Muscle of back (tissue), 13 donors: ENCODE measurements around the gene PIGL. TPM values are rescaled to one million over a fixed set of nuclear protein-coding genes. Genes with fewer than 3 reads are reported as not detected.
A peak's percentile ranks its signal among the peaks of the same experiment; 100 is the strongest.
"Not testable (repeated sequence)": the region's sequence is repeated elsewhere in the genome, so short reads cannot be mapped to it uniquely, and the experiment has no call there.

ENCODE experiments used
- DNase-seq, 3 donors: peaks; one replicate each; pipeline versions ENCODE4 v3.0.0 to v3.0.0-alpha.2; 2013
- long read RNA-seq, 9 donors: transcript quantifications; one replicate each; lab custom pipeline, GENCODE V29; 2026
- polyA plus RNA-seq, 10 donors: library from polyadenylated mRNA; unstranded; fragments of 120-200 nt; gene quantifications; one replicate each; pipeline ENCODE4 v1.2.1, GENCODE V29; 2013; ENCODE audit not compliant: insufficient read length in 10 of 10

The PIGL gene
- polyA plus RNA-seq: 10 to 100 TPM; 11.4 to 28.1 (median 14.2) TPM
- long read RNA-seq, donor 1: 0 reads
- long read RNA-seq, donor 2, partial matches to known transcripts: 0 of 22 reads
- long read RNA-seq, donor 2, other reads (novel, unspliced or antisense): 20 of 22 reads
- long read RNA-seq, donor 3: 0 reads
- long read RNA-seq, donor 4, partial matches to known transcripts: 0 of 22 reads
- long read RNA-seq, donor 4, other reads (novel, unspliced or antisense): 20 of 22 reads
- long read RNA-seq, donor 5: 0 reads
- long read RNA-seq, donor 6, partial matches to known transcripts: 0 of 2 reads
- long read RNA-seq, donor 6, other reads (novel, unspliced or antisense): 0 of 2 reads
- long read RNA-seq, donor 7, partial matches to known transcripts: 0 of 5 reads
- long read RNA-seq, donor 7, other reads (novel, unspliced or antisense): 0 of 5 reads
- long read RNA-seq, donor 8, partial matches to known transcripts: 5 of 5 reads
- long read RNA-seq, donor 8, other reads (novel, unspliced or antisense): 0 of 5 reads
- long read RNA-seq, donor 9: 0 reads

DNA sequence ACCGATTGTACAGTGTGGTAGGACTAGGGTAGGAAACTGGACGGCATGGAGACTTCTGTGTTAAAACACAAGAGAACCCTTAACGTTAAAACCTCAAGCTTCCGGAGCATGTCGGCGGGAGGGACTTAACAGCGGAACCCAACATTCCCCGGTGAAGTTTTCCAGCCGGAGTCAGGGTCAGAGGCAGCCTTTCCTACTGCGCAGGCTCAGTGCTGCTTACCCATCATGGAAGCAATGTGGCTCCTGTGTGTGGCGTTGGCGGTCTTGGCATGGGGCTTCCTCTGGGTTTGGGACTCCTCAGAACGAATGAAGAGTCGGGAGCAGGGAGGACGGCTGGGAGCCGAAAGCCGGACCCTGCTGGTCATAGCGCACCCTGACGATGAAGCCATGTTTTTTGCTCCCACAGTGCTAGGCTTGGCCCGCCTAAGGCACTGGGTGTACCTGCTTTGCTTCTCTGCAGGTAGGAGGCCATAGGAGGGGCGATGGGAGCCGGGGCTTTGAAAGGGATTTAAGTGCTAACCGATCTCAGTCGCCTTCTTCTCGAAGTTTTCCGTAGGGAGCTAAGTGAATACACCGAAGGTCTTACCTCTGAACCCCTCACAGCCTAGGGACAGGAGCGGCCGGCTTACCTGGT, at the start of gene PIGL:
PIGL (plus strand) TSS at position 209 of the 634 bp plus-strand sequence; CDS start at position 226, 17 bp downstream.
- DNase-seq: peak; percentile 95 to 97 (median 95)

DNA sequence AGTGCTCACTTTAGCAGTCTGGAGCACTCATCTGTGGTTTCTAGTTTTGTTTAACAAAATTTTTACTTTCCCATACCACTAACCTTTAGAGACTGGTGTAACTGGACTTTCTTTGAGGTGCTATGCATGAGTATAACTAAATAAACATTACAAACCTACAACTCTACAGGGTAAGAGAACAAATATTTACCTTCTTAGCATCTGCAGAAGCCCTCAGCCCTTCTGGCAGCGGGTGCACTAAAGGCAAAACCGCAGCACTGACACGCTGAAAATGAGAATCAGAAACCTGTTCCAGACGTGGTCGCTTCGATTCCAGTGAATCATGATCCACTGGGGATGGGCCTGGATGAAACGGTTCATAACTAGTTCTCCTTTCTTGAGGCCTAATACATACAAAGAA, 45.4 kb upstream of the PIGL start:
- DNase-seq: peak in 1 of 3 donors; percentile 2

DNA sequence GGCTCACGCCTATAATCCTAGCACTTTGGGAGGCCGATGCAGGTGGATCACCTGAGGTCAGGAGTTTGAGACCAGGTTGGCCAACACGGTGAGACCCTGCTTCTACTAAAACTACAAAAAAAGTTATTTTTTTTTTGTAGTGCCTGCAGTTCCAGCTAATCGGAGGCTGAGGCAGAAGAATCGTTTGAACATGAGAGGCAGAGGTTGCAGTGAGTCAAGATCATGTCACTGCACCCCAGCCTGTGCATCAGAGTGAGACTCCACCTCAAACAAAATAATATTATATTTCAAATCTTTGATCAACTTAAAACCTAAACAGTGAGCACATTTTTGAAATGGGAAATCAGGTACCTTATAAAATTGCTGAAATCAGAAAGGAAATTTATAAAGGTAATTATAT, 38.2 kb upstream of the PIGL start:
- DNase-seq: no peak

DNA sequence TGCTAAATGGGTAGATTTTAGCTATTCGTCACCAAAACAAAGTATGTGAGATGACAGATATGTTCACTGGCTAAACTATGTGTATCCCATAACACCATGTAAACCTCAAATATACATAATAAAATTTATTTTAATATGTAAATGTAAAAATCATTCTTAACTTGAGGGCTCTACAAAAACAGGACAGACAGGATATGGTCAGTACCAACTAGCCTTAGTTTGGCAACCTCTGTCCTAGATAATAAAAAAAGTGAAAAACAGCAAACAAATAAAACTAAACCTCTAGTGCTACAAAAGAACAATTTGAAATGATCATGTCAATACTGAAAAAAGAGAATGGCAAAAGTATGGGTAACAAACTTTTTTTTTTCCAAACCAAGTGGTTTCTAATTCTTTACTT, 35.4 kb upstream of the PIGL start:
- DNase-seq: no peak

DNA sequence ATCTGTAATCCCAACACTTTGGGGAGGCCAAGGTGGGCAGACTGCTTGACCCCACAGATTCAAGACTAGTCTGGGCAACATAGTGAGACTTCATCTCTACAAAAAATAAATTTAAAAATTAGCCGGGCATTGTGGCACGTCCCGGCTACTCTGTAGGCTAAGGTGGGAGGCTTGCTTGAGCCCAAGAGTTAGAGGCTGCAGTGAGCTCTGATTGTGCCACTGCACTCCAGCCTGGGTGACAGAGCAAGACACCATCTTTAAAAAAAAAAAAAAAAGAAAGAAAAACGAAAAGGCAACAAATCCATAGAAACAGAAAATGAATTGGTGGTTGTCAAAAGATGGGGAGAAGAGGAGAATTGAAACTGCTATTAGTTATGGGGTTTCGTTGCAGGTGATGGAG, 29.4 kb upstream of the PIGL start:
- no peak for DNase-seq

DNA sequence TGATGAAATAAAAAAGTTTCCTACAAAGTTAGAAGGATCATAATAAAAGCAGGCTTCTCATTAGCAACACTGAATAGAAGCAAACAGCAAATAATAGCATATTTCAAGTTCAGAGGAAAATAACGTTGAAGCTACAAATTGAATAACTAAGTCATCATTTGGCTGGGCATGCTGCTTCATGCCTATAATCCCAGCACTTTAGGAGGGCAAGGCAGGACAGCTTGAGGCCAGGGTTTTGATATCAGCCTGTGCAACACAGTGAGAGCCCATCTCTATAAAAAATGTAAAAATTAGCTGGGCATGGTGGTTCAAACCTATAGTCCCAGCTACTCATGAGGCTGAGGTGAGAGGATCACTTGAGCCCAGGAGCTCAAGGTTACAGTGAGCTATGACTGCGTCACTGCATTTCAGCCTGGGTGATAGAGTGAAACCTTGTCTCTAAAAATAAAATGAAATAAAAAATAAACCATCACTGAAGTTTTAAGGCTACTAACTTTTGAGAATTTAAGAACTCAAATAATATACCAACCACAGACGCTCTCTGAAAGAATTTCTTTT, 27.1 kb upstream of the PIGL start:
- DNase-seq: no peak

DNA sequence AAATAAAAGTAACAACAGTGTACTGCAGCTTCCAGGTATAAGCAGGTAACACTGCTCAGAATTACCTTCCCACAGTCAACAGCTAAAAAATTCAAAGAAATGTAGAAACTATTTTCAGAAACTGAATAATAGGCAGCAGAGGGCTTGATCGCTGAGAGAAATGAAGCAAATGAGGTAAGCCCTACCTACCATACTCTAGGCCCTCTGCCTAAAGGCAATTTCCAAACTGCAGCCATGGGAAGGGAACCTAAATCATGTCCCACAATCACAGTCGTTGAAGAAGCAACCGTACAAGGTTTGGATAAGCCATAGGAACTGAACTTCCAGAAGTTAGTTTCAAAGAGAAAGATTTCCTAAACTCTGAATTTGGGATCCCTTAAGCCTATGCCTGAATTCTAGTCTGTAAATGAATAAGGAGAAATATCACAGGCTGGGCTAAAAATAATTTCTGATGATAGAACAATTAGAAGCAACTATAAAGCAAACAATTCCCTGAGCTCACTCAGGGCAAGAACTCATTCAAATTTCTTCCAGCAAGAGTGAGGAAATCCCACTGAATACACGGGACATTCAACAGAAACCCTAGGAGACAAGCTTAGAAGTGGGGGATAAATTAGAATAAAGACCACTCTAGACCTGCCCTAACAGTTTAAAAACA, 26.2 kb upstream of the PIGL start:
- DNase-seq: no peak

DNA sequence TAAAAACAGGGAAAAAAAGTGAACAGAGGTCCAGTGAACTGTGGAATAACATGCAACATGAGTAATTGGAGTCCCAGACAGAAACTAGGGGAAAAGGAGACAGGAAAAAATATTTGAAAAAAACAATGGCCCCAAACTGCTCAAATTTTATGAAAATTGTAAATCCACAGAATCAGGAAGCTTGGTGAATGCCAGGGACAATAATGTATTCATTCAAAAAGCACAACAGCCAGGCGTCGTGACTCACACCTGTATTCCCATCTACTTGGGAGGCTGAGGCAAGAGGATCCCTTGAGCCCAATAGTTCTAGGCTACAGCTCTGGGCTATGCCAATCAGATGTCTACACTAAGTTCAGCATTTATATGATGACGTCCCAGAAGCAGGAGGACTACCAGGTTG, 25.4 kb upstream of the PIGL start:
- DNase-seq: no peak

DNA sequence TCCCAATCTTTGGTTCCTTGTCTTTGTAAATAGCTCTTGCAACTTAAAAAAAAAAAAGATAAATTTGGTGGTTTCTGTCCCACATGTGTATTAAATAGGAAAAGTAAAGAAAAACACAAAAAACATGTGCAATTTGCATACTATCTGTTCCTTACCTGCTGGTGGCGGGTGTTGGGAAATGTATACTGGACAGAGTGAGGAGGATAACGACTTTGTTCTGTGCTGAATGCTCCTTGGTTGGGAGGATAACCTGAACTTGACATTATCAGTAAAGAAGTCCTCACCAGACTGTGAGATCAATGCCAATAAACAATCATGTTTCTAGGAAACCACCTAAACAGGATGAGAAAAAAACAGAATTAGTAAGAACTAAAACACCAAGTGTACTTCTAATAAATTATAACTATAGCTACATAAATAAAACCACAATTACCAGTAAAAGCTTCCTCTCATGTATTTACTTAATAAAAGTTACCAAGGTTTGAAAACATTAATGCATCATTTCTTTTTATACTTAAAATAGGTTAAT, 22.6 kb upstream of the PIGL start:
- not testable (repeated sequence) for DNase-seq

DNA sequence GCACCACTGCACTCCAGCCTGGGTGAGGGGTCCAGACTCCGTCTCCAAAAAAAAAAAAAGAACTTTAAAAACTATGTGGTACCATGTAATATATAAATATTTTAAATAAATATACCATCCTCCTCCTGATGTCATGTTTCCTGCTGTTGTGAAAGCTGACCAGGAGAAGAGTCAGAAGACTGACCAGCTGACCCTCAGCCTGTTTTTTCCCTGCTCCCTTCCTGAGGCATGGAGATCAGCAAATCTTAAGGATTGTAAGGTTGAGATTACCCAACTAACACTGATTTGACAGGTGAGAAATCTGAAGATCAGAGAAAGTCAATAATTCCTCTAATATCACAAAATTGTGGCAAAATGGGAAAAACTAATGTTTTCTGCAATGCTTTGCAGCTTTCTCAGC, 19.7 kb upstream of the PIGL start:
- no peak for DNase-seq

DNA sequence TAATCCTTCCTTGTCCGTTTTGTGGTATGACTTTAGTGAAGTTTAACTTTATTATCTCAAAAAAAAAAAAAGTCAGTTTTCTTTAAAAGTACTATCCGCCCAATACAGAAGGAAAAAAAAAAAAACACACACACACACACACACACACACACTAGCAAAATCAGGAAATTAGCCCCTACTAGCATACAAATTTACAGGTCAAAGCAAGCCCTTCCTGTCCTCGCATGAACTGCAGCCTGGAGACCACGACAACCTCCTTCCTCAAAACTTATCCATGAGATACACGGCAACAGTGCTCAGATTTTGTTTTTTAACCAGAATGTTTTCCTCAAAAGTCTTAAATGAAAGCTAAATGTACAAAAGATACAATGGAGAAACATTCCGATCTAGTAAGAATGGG, 17.9 kb upstream of the PIGL start:
- no peak for DNase-seq

DNA sequence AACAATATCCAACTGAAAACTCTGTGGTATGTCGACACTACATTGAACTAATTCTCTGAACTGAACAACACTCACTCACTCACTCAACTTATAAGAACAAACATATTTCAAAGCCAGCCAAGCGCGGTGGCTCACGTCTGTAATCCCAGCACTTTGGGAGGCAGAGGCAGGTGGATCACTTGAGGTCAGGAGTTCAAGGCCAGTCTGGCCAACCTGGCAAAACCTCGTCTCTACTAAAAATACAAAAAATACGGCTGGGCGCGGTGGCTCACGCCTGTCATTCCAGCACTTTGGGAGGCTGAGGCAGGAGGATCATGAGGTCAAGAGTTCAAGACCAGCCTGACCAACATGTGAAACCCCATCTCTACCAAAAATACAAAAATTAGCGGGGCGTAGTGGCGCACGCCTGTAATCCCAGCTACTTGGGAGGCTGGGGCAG, 15.3 kb upstream of the PIGL start:
- not testable (repeated sequence) for DNase-seq

DNA sequence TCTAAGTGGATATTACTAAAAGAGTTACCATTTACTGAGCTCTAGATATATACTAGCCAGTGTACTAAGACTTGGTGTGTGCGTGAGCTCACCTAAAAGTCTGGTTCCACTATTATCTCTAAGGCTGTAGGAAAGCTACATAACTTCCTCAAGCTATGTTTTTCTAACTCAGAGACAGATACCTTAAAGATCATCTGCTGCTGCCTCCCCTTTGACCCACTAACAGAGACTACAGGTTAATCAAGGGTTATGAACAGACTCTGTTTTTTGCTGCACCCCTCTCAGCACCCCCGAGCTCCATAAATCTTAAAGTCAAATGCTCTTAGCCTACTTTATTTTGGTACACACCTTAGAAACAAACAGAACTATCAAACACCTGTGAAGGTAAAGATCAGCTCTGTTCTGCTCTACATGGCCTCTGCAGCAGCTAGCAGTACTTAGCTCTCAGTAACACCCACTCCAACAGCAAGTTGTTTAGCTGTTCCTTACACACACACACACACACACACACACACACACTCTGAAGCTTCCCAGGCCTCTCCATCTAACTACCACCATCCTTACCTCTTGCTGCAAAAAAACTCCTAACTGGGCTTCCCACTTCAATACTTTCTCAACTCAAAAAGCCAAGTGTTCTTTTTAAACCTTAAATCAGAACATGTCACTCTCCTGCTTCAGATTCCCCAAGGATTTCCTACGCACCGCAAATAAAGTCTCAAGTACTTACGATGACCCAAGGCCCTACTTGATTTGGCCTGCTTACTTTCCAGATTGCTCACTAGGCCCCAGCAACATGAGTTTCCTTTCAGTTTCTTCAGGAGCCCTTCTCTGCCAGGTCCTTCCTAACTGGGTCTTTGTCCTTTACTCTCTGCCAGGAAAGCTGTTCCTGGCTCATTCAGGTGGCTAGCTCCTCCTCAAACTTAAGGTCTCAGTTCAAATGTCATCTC, 14.2 kb upstream of the PIGL start:
- not testable (repeated sequence) for DNase-seq

DNA sequence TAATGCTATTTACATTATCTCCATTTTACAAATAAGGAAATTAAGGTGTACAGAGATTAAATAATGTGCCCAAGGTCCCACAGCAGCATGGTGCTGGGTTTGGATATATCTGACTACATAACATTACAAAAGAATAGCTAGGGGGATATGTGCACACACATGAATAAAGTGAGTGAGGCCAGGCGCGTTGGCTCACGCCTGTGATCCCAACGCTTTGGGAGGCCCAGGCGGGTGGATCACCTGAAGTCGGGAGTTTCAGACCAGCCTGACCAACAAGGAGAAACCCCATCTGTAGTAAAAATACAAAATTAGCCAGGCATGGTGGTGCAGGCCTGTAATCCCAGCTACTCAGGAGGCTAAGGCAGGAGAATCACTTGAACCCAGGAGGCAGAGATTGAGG, 12.2 kb upstream of the PIGL start:
- not testable (repeated sequence) for DNase-seq

DNA sequence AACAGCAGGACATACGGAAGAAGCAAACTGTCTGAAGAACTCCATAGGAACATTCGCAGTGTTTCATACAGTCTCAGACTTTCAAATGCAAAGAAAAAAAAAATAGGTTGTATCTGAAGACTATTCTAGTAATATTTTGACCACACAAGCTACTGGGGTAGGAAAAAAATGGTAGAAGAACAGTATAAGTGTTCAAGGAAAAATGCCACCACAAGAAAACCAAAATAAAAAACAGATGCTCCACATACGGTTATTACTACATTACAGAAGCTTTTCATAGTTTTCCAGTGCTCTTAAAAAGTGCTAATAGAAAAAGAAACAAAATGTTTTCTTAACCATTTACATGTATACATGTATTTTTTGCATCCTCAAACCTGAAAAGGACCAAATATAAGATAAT, 5.4 kb upstream of the PIGL start:
- DNase-seq: no peak

DNA sequence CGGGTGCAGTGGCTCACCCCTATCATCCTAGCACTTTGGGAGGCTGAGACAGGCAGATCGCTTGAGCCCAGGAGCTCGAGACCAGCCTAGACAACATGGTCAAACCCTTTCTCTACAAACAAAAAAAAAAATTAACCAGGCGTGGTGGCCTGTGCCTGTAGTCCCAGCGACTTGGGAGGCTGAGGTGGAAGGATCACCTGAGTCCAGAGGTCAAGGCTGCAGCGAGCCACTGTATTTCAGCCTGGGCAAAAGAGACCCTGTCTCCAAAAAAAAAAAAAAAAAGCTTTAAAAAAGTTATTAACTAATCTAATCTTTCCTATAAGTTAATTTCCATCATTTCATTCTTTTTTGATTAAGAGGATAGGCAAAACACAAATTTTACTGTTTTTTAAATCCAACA, 4.2 kb upstream of the PIGL start:
- no peak for DNase-seq

DNA sequence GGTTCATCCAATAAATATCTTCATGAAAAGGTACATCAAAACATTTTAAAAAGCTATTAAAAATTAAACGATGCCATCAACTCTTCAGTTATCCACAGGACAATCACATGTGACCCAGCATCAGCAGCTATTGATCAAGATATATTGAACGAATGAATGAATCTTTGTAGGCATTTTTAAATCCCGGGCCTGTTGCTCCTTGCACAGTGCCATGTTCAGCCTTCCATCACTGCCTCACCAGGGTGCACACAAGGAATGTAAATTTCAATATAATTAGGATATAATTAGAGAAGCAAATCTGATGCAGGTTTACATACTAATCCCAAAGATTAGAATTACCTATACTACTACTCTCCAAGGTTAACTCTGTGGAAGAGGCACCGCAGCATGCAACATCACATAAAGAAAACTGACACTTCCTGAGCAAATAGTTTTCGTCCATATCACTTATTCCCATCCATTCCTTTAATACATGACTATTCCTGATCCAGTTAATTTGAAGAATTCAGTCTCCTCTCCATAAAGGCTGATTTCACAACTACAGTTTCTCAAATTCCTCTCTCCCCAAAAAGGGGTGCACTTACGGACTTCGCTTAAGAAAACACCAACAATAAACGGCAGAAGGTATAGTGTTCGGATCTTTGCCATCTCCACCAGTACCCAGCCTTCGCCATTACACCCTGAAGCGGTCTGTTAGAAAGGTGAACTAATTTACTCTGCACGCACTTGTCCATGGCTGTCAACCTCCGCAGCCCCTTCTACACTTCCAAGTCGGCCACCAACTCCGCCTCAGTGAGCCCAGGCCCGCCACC, 2.6 kb upstream of the PIGL start:
- DNase-seq: no peak

DNA sequence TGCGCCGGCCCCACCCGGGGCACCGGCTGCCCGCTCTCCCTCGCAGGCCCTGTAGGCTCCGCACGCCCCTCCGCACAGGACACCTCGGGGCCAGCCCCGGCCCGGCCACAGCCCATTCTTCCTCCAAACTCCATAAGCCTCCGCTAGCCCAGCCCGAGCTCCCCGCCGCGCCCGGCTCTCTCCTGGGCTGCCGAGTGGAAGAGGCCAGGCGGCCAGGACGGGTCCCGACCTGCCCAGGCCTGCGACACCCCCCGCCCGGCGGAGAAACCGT, 2.1 kb upstream of the PIGL start:
- DNase-seq: no peak

DNA sequence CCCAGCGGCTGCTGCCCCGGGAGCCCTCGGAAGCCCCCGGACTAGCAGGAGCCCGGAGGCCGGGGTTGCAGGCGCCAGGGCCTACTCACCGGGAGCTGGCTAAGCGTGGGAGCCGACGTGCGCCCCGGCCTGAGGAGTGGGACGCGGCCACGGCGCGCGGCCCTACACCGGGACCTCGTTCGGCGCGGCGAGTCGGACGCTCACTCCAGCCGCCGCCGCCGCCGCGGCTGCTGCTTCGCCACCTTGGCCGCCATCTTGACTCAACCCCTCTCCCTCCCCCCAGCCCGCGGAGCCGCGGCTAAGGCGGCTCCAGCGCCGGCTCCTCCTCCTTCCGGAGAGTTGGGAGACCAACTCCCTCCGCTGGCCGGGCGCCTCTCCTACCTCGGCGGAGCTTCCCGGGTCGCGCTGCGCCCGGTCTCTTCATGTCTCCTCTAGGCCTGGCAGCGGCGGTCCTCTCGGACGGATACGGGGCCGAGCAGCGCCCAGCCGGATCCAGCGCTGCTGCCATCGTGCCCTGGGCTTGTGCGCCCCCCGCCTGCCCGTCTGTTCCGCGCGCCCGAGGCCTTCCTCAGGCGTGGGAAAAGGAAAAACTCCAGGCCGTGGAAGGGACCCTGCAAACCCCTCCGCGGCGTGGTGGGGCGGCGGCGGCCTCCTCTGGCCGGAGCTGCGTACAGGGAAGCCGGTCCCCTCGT, 1.6 kb upstream of the PIGL start, which contains the start of gene NCOR1:
NCOR1 (minus strand) TSS at position 262 of the 692 bp plus-strand sequence. CDS start 20,965 bp downstream, outside the sequence.
- DNase-seq: peak; percentile 96 to 98 (median 96)
